Measurements from ENCODE around the gene CDK10. TPM values are rescaled to one million over a fixed set of nuclear protein-coding genes. Genes with fewer than 3 reads are reported as not detected.

The CDK10 gene
- total RNA-seq, 2 donors from 2014 or later = 47.5 to 105 TPM

- H3K4me3 ChIP-seq = no peak overlapping the region
- H3K27me3 ChIP-seq = no peaks in the 10 kb centered on the region
- intact Hi-C loops (cut with DNase I) = no loop called here
- ATAC-seq (no peak), DNase-seq (no peak)
- peaks cover 0 to 14% of the 10 kb centered on the region in 2 donors for H3K36me3 ChIP-seq (replicated peaks in 1 of 2; ENCODE audit: insufficient read depth in 1 of 2, low read depth in 2 of 2)
- H3K4me1 ChIP-seq = peaks cover 17% of the 10 kb centered on the region
- TF ChIP-seq CTCF (IDR thresholded peaks at IDR 0.05) (no peak), POLR2A (IDR thresholded peaks at IDR 0.05) (no peak)
- H3K27ac ChIP-seq = peak overlapping the region in 1 of 4 donors; percentile 46
- no peaks in the 10 kb centered on the region for H3K9me3 ChIP-seq
- 11 to 29% methylated on average over 12 to 14 of the region's 14 CpGs for WGBS, 2 donors
Measured at GRCh38 chr16:89641458-89642119, 44.9 kb upstream of the CDK10 start.

- H3K9me3 ChIP-seq = no peaks in the 10 kb centered on the region
- intact Hi-C loops (cut with DNase I) = no loop called here
- H3K27ac ChIP-seq = no peak overlapping the region
- no peaks in the 10 kb centered on the region for H3K27me3 ChIP-seq
- WGBS, 2 donors = 41 to 65% methylated on average over 6 to 13 of the region's 13 CpGs
- DNase-seq = no peak
- no peak for TF ChIP-seq CTCF (IDR thresholded peaks at IDR 0.05)
- no peak for TF ChIP-seq POLR2A (IDR thresholded peaks at IDR 0.05)
- no peak overlapping the region for H3K4me3 ChIP-seq
- H3K36me3 ChIP-seq (replicated peaks in 1 of 2; ENCODE audit: insufficient read depth in 1 of 2, low read depth in 2 of 2) = peaks cover 6 to 21% of the 10 kb centered on the region in 2 donors
- no peak for ATAC-seq
- H3K4me1 ChIP-seq = peaks cover 17% of the 10 kb centered on the region
Measured at GRCh38 chr16:89642574-89642973, 43.9 kb upstream of the CDK10 start.

GRCh38 chr16:89643769-89644300, 42.7 kb upstream of the CDK10 start:
- no peak for TF ChIP-seq CTCF (IDR thresholded peaks at IDR 0.05)
- no peak for TF ChIP-seq POLR2A (IDR thresholded peaks at IDR 0.05)
- Histone ChIP-seq H3K4me1 (peaks cover 17% of the 10 kb centered on the region), H3K36me3 (replicated peaks in 1 of 2; ENCODE audit: insufficient read depth in 1 of 2, low read depth in 2 of 2) (peaks cover 6 to 21% of the 10 kb centered on the region in 2 donors), H3K27ac (no peak overlapping the region), H3K27me3 (no peaks in the 10 kb centered on the region), H3K4me3 (no peak overlapping the region), H3K9me3 (no peaks in the 10 kb centered on the region)
- no peak for DNase-seq
- intact Hi-C loops (cut with DNase I) = no loop called here
- WGBS, 2 donors = 72 to 77% methylated on average over 13 to 14 of the region's 14 CpGs
- ATAC-seq = no peak

- no peak overlapping the region for H3K27ac ChIP-seq
- no peaks in the 10 kb centered on the region for H3K9me3 ChIP-seq
- no peak overlapping the region for H3K4me3 ChIP-seq
- peaks cover 6 to 23% of the 10 kb centered on the region in 2 donors for H3K36me3 ChIP-seq (replicated peaks in 1 of 2; ENCODE audit: insufficient read depth in 1 of 2, low read depth in 2 of 2)
- peaks cover 16% of the 10 kb centered on the region for H3K4me1 ChIP-seq
- intact Hi-C loops (cut with DNase I) = no loop called here
- no peak for TF ChIP-seq POLR2A (IDR thresholded peaks at IDR 0.05)
- no peak for TF ChIP-seq CTCF (IDR thresholded peaks at IDR 0.05)
- WGBS, 2 donors = 85 to 86% methylated on average over 8 to 9 of the region's 11 CpGs
- ATAC-seq = no peak
- no peak for DNase-seq
- no peaks in the 10 kb centered on the region for H3K27me3 ChIP-seq
Measured at GRCh38 chr16:89645122-89645521, 41.4 kb upstream of the CDK10 start.

GRCh38 chr16:89646270-89646669, 40.2 kb upstream of the CDK10 start:
- Histone ChIP-seq H3K27me3 (no peaks in the 10 kb centered on the region), H3K36me3 (replicated peaks in 1 of 2; ENCODE audit: insufficient read depth in 1 of 2, low read depth in 2 of 2) (peaks cover 6 to 25% of the 10 kb centered on the region in 2 donors), H3K4me3 (no peak overlapping the region), H3K9me3 (no peaks in the 10 kb centered on the region), H3K27ac (no peak overlapping the region), H3K4me1 (peaks cover 4% of the 10 kb centered on the region)
- intact Hi-C loops (cut with DNase I) = no loop called here
- DNase-seq (no peak), ATAC-seq (no peak)
- 92 to 93% methylated on average over 12 to 22 of the region's 22 CpGs for WGBS, 2 donors
- no peak for TF ChIP-seq POLR2A (IDR thresholded peaks at IDR 0.05)
- no peak for TF ChIP-seq CTCF (IDR thresholded peaks at IDR 0.05)
